ENCODE data around the gene MYO9A.

GRCh38 chr15:71811752-71812735 is 305.9 kb downstream of the MYO9A start:
- no peak for TF ChIP-seq CTCF (conservative IDR thresholded peaks at IDR 0.05)
- no peak for TF ChIP-seq ZFX (IDR thresholded peaks at IDR 0.05)
